ENCODE data around the gene GLYR1.

- TF ChIP-seq EP300 (IDR thresholded peaks at IDR 0.05) (no peak), CTCF (IDR thresholded peaks at IDR 0.05) (peak in 1 of 4 experiments; percentile 15), POLR2AphosphoS5 (IDR thresholded peaks at IDR 0.05) (peak; percentile 61), POLR2A (IDR thresholded peaks at IDR 0.05) (peak; percentile 39 to 46)
Observed at GRCh38 chr16:4766875-4767628, 80.0 kb downstream of the GLYR1 start, which contains the start of gene ZNF500.

All from gastroesophageal sphincter (tissue), 3 donors.